B cell (primary cell): ENCODE measurements around the gene FJX1. TPM values are rescaled to one million over a fixed set of nuclear protein-coding genes. Genes with fewer than 3 reads are reported as not detected.

Experiments
- ATAC-seq: fragments of 200-7000 bp; cut with Tn5 transposase; one replicate; pipeline ENCODE4 v1.10.0; 2021; ENCODE audit warnings: low read depth, mild to moderate bottlenecking, moderate number of reproducible peaks, moderate library complexity
- CTCF ChIA-PET: fragments of 350-600 bp; sonication (Branson Sonifier 250); formaldehyde crosslinking; loops from one replicate; lab custom pipeline; 2021; ENCODE audit warnings: antibody characterized with exemption, inconsistent platforms; lab: Charles Lee
- POLR2A ChIA-PET: fragments of 350-600 bp; sonication (Branson Sonifier 250); formaldehyde crosslinking; loops from one replicate; lab custom pipeline; 2021; ENCODE audit warnings: antibody characterized with exemption; lab: Charles Lee
- DNase-seq: peaks from one replicate; pipeline ENCODE4 v3.0.0; 2013
- H2AFZ ChIP-seq: 2 replicates; pipeline ENCODE4 v1.6.1; 2012; ENCODE audit warnings: mild to moderate bottlenecking, low read depth, low read length; ENCODE audit not compliant: insufficient read depth, poor library complexity, severe bottlenecking
- H3K27ac ChIP-seq, 2 donors: 1 replicate in 1 of 2; 2 replicates in 1 of 2; pipeline ENCODE4 v1.5.1; 2012 to 2013; ENCODE audit warnings: low read length in 2 of 2, mild to moderate bottlenecking in 2 of 2, moderate library complexity in 1 of 2
- H3K27me3 ChIP-seq, 4 experiments: fragments of 200-600 bp in 1 of 4; sonication (generic) in 1 of 4; replicated peaks in 1 of 4; 1 replicate in 2 of 4; 2 replicates in 2 of 4; pipeline versions ENCODE4 v1.6.1 to v1.7.0; 2013 to 2016; ENCODE audit warnings: low read length in 3 of 4, mild to moderate bottlenecking in 2 of 4, mixed read lengths in 1 of 4, moderate library complexity in 1 of 4; ENCODE audit not compliant: insufficient read depth in 4 of 4, control insufficient read depth in 3 of 4; ENCODE audit errors: control extremely low read depth in 1 of 4
- H3K36me3 ChIP-seq, 2 experiments: replicated peaks in 1 of 2; 1 replicate in 1 of 2; 2 replicates in 1 of 2; pipeline versions ENCODE4 v1.6.1 to v1.7.1; 2013; ENCODE audit warnings: low read length in 1 of 2; ENCODE audit not compliant: insufficient read depth in 2 of 2, control insufficient read depth in 1 of 2; ENCODE audit errors: control extremely low read depth in 1 of 2, extremely low read depth in 1 of 2
- H3K4me1 ChIP-seq, 2 donors: fragments of 200-600 bp in 1 of 2; sonication (generic) in 1 of 2; 1 replicate in 1 of 2; 2 replicates in 1 of 2; pipeline versions ENCODE4 v1.5.1 to v1.6.1; 2013 to 2017; ENCODE audit warnings: low read length in 2 of 2; ENCODE audit not compliant: control insufficient read depth in 2 of 2, insufficient read depth in 2 of 2
- H3K4me2 ChIP-seq: replicated peaks from 2 replicates; pipeline ENCODE3; 2012; ENCODE audit warnings: mild to moderate bottlenecking, low read depth, low read length; ENCODE audit not compliant: poor library complexity, severe bottlenecking
- H3K4me3 ChIP-seq, 5 experiments: fragments of 200-600 bp in 1 of 5; sonication (generic) in 1 of 5; 1 replicate in 3 of 5; 2 replicates in 2 of 5; pipeline versions ENCODE4 v1.5.1 to v1.7.0; 2011 to 2016; ENCODE audit warnings: low read length in 4 of 5, mild to moderate bottlenecking in 4 of 5, low read depth in 2 of 5, control low read depth in 1 of 5, moderate library complexity in 1 of 5; ENCODE audit not compliant: insufficient read depth in 1 of 5; ENCODE audit errors: control extremely low read depth in 1 of 5, extremely low read depth in 1 of 5
- H3K79me2 ChIP-seq: fragments of 200-600 bp; sonication (generic); one replicate; pipeline ENCODE4 v1.6.0; 2016; ENCODE audit warnings: low read length; ENCODE audit not compliant: control insufficient read depth, insufficient read depth
- H3K9ac ChIP-seq: fragments of 200-600 bp; sonication (generic); 2 replicates; pipeline ENCODE4 v1.6.1; 2017; ENCODE audit warnings: mild to moderate bottlenecking, low read length, moderate library complexity
- H3K9me3 ChIP-seq, 3 donors: one replicate each; pipeline versions ENCODE4 v1.6.1 to v1.7.1; 2013; ENCODE audit warnings: low read length in 2 of 3; ENCODE audit not compliant: control insufficient read depth in 2 of 3, insufficient read depth in 1 of 3; ENCODE audit errors: control extremely low read depth in 1 of 3
- H4K20me1 ChIP-seq: 2 replicates; pipeline ENCODE4 v1.6.0; 2012; ENCODE audit warnings: mild to moderate bottlenecking, low read length; ENCODE audit not compliant: insufficient read depth, control insufficient read depth, poor library complexity, severe bottlenecking
- H3K27ac Mint-ChIP-seq: one replicate; pipeline ENCODE4 v1.8.0; 2021; ENCODE audit warnings: mixed read lengths
- H3K27me3 Mint-ChIP-seq: one replicate; pipeline ENCODE4 v1.8.0; 2021; ENCODE audit warnings: mixed read lengths
- H3K4me1 Mint-ChIP-seq: one replicate; pipeline ENCODE4 v1.8.0; 2021; ENCODE audit warnings: mixed read lengths
- H3K4me3 Mint-ChIP-seq: one replicate; pipeline ENCODE4 v1.8.0; 2021; ENCODE audit warnings: mixed read lengths
- H3K9me3 Mint-ChIP-seq: one replicate; pipeline ENCODE4 v1.8.0; 2022; ENCODE audit warnings: mixed read lengths; ENCODE audit not compliant: insufficient read depth
- CTCF ChIP-seq: fragments of 200-600 bp; IDR thresholded peaks from one replicate; pipeline ENCODE4 v1.8.0; 2022; ENCODE audit warnings: antibody characterized with exemption, mild to moderate bottlenecking
- EZH2 ChIP-seq: IDR thresholded peaks from 2 replicates; pipeline ENCODE4 v1.6.1; 2012; ENCODE audit warnings: borderline replicate concordance, low read depth, mild to moderate bottlenecking, moderate library complexity, low read length; ENCODE audit not compliant: insufficient read depth, poor library complexity, severe bottlenecking
- WGBS: methylation state at CpG from one replicate; pipeline ENCODE4 v1.1.5; 2013; ENCODE audit warnings: missing lambda C conversion rate; ENCODE audit not compliant: insufficient coverage; 5-methylcytosine and 5-hydroxymethylcytosine counted together
- intact Hi-C: fragments of 100-400 bp; cut with micrococcal nuclease; formaldehyde crosslinking; loops from one replicate; pipeline ENCODE4 v1.10.0; 2022
- polyA plus RNA-seq: library from polyadenylated mRNA; depleted of rRNA; stranded (reverse); fragments of >200 nt; gene quantifications from 2 replicates; pipeline ENCODE4 v1.2.3, GENCODE V29; 2012
- total RNA-seq, 2 donors: library from RNA; stranded (reverse); fragments of 120-200 nt in 1 of 2; gene quantifications; 1 replicate in 1 of 2; 2 replicates in 1 of 2; pipeline versions ENCODE4 v1.2.3 to v1.2.4, GENCODE V29; 2013 to 2022

The FJX1 gene
- total and polyA plus RNA-seq, 2 donors (not counting 1 experiment from before 2014, with no cell fraction given): 0.03 TPM; not detected in 1

- no peaks in the 10 kb centered on the region for H4K20me1 ChIP-seq
- H2AFZ ChIP-seq: peak overlapping the region; percentile 66
- peak overlapping the region; percentile 55 for H3K9ac ChIP-seq
Observed at GRCh38 chr11:35619855-35620640, 1.8 kb downstream of the FJX1 start.

More at GRCh38 chr11:35619855-35620640, 1.8 kb downstream of the FJX1 start:
- Mint-ChIP-seq H3K27ac (no peak overlapping the region), H3K4me1 (peaks cover 16% of the 10 kb centered on the region), H3K9me3 (no peaks in the 10 kb centered on the region), H3K4me3 (peak overlapping the region; percentile 74), H3K27me3 (peaks cover 56% of the 10 kb centered on the region)
- no peaks in the 10 kb centered on the region for H3K79me2 ChIP-seq
- ATAC-seq (no peak), DNase-seq (peak; percentile 6)
- POLR2A ChIA-PET: no interaction called here
- peaks cover 0 to 49% (median 32%) of the 10 kb centered on the region in 4 experiments for H3K27me3 ChIP-seq
- 6% methylated on average over 26 of the region's 33 CpGs for WGBS
- TF ChIP-seq EZH2 (no peak), CTCF (no peak)
- peaks cover 0 to 1% (median 0%) of the 10 kb centered on the region in 3 donors for H3K9me3 ChIP-seq
- peak overlapping the region in 4 of 5 experiments; percentile 28 to 55 (median 45) for H3K4me3 ChIP-seq
- intact Hi-C loops: loop anchor here (5.0 kb wide), 3 partner anchors 42 to 872 kb away; partner anchors contain the start of gene TRIM44
- H3K27ac ChIP-seq: no peak overlapping the region
- H3K36me3 ChIP-seq: no peaks in the 10 kb centered on the region
- H3K4me1 ChIP-seq: peaks cover 17 to 21% of the 10 kb centered on the region in 2 donors
- H3K4me2 ChIP-seq: peak overlapping the region; percentile 89
- CTCF ChIA-PET: interaction anchor here (0.8 to 1.1 kb wide), 4 partner anchors 646 to 873 kb away, joined by 3 read pairs; no protein-coding TSS in a partner anchor
